ENCODE measurements around the gene C1QTNF1.

Gene C1QTNF1

DNA sequence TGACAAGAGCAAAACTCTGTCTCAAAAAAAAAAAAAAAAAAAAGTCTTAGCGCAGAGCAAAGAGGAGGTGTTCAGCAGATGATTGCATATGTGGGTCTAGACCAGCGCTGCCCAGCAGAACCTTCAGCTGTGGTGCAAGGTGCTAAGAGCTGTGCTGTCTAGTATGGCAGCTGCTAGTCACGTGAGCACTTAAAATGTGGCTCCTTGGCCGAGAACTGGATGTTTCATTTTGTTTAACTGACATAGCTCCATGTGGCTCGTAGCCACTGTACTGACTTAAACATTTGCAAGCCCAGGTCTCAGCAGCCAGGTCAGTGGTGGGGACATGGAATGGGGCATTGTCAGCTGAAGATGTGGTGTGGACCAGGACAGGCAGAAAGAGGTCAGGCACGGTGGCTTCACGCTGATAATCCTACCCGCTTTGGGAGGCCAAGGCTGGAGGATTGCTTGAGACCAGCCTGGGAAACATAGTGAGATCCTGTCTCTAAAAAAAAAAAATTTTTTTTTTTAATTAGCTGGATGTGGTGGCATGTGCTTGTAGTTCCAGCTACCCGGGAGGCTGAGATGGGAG is 9.2 kb downstream of the C1QTNF1 start:
- no peak for DNase-seq (ENCODE audit: extremely low read depth, low read depth)

DNA sequence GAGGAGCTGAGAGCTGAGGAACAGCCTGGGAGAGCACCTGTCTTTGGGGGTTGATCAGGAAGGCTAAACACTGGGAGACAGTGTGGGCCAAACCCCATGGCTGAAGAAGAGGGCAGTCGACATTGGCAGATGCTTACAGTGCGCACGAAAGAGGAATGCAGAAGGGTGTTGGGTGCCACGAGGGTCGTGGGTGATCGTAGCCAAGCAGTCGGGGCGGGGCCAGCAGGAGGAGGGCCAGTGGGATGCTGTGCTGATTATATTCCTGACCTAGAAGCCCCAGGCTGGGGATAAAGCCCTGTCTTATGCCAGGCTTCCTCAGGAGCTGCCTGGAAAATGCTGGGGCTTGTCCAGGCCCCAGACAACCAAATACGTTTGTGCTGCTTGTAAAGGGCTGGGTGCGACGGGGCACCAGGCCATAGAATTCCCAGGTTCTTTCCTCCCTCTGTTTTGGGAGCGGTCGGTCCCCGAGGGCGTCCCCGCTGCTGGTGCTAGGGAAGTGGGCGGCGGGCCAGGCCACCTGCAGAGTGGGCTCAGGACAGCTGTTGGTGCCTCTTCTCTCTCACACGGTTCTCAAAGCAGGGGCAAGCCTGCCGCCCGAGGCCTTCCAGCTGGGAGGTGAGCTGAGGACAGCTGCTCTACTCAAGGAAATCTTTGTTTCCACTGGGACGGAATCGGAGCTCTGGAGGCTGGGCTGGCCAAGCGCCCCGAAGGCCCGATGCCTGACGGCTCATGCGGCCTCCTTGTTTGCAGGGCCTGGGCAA is 10.0 kb downstream of the C1QTNF1 start:
- TF ChIP-seq, protein P1, sequence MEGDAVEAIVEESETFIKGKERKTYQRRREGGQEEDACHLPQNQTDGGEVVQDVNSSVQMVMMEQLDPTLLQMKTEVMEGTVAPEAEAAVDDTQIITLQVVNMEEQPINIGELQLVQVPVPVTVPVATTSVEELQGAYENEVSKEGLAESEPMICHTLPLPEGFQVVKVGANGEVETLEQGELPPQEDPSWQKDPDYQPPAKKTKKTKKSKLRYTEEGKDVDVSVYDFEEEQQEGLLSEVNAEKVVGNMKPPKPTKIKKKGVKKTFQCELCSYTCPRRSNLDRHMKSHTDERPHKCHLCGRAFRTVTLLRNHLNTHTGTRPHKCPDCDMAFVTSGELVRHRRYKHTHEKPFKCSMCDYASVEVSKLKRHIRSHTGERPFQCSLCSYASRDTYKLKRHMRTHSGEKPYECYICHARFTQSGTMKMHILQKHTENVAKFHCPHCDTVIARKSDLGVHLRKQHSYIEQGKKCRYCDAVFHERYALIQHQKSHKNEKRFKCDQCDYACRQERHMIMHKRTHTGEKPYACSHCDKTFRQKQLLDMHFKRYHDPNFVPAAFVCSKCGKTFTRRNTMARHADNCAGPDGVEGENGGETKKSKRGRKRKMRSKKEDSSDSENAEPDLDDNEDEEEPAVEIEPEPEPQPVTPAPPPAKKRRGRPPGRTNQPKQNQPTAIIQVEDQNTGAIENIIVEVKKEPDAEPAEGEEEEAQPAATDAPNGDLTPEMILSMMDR (IDR thresholded peaks at IDR 0.05; ENCODE audit: low read depth, low read length, missing control alignments), result no peak
- DNase-seq (ENCODE audit: extremely low read depth, low read depth), result no peak
- no peak overlapping the region for H3K4me3 ChIP-seq (replicated peaks; ENCODE audit: low read depth, low read length)

More for the DNA sequence above, 9.2 kb downstream of the C1QTNF1 start:
- H3K4me3 ChIP-seq (replicated peaks; ENCODE audit: low read depth, low read length), result no peak overlapping the region
- TF ChIP-seq, protein P1 (IDR thresholded peaks at IDR 0.05; ENCODE audit: low read depth, low read length, missing control alignments), result no peak

DNA sequence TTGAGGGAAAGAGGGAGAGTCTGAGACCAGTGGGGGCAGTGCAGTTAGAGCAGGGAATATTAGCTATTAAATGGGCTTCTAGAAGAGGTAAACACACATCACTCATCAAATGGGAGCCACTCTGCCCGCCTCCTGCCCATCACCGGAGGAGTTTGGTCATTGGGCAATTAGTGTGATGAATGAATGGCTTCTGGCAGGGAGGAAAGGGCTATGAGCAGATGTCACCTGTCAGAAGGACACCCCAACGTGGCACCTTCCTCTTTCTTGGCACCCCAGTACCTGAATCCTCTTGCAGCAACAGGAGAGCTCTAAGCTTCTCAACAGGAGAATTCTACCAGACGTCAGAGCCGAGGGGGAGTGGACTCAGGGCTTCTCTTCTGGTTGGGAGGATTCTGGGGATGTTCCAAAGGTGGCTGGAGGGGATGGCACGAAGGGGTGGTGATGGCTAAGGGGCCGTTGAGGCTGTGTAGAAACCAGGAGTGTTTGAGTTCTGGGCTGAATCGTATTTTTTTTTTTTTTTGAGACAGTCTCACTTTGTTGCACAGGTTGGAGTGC is 11.0 kb downstream of the C1QTNF1 start:
- no peak overlapping the region for H3K4me3 ChIP-seq (replicated peaks; ENCODE audit: low read depth, low read length)
- DNase-seq (ENCODE audit: extremely low read depth, low read depth), result no peak
- TF ChIP-seq, protein P1 (IDR thresholded peaks at IDR 0.05; ENCODE audit: low read depth, low read length, missing control alignments), result no peak

DNA sequence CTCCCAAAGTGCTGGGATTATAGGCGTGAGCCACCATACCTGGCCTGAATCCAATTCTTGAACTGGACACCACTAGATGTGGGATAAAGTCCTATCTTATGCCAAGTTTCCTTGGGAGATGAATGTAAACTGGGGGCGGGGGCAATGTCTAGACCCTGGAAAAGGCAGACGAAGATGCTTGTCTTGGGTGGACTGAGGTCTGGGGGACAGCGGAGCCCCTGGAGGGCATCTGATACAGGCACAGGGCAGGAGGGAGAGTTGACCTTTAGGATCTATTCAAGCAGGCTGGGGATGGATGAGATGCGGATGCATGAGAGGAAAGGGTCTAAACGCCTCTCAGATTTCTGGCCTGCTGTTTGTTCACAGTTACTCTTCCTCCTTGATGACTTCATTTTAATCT is 11.7 kb downstream of the C1QTNF1 start:
- TF ChIP-seq, protein P1 (IDR thresholded peaks at IDR 0.05; ENCODE audit: low read depth, low read length, missing control alignments), result no peak
- H3K4me3 ChIP-seq (replicated peaks; ENCODE audit: low read depth, low read length), result no peak overlapping the region
- no peak for DNase-seq (ENCODE audit: extremely low read depth, low read depth)

DNA sequence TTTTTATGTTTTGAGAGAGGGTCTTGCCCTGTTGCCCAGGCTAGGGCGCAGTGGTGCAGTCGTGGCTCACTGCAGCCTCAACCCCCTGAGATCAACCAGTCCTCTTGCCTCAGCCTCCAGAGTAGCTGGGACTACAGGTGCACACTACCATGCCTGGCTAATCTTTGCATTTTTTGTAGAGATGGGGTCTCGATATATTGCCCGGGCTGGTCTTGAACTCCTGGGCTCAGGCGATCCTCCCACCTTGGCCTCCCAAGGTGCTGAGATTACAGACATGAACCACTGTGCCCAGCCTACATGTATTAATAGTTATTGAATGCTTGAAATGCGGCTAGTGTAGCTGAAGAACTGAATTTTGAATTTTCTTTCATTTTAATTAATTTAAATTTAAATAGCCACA is 12.2 kb downstream of the C1QTNF1 start:
- DNase-seq (ENCODE audit: extremely low read depth, low read depth), result no peak
- TF ChIP-seq, protein P1 (IDR thresholded peaks at IDR 0.05; ENCODE audit: low read depth, low read length, missing control alignments), result no peak
- no peak overlapping the region for H3K4me3 ChIP-seq (replicated peaks; ENCODE audit: low read depth, low read length)

DNA sequence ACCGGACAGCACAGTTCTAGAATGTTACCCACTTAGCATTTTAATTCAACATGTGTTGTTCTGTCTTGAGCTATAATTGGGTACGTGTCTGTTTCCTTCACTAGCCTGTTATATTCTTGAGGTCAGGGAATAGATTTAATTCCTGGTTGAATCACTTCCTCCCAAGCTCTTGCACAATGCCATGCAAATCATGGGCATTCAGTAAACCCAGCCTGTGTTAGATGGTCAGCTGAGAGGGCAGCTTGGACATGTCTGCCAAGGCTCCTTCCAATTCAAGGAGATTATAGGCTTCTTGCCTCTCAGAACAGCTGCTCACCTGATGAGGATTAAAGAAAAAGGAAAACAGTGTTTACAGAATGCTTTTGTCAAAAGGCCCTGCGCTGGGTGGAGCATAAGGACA is 12.6 kb downstream of the C1QTNF1 start:
- no peak overlapping the region for H3K4me3 ChIP-seq (replicated peaks; ENCODE audit: low read depth, low read length)
- TF ChIP-seq, protein P1 (IDR thresholded peaks at IDR 0.05; ENCODE audit: low read depth, low read length, missing control alignments), result no peak
- peak; percentile 76 for DNase-seq (ENCODE audit: extremely low read depth, low read depth)
